Fibroblast of skin of left biceps (primary cell): ENCODE results near the gene P2RY11.

Experiments
- DNase-seq, 2 experiments: peaks; one replicate each; pipeline ENCODE4 v3.0.0-alpha.2; 2013; ENCODE audit warnings: low read depth in 2 of 2

The P2RY11 gene

DNA sequence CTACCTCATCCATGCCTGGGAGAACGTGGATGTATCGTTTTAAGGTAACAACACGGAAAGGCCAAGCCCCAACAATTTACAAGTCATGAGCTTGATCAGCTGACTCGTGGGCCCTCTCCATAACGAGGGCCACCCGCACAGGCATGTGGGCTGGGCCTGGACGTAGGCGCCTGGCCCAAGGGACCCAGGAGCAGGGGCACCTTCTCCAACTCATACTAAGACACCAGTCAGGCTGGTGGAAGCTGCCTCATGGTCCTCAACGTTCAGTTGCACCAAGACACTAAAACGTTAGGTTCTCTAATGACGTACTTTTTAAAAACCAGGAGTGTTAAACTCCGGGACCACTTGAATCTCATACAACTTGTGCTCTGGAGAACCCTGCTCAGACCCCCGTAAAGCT, 30.0 kb downstream of the P2RY11 start:
- no peak for DNase-seq

DNA sequence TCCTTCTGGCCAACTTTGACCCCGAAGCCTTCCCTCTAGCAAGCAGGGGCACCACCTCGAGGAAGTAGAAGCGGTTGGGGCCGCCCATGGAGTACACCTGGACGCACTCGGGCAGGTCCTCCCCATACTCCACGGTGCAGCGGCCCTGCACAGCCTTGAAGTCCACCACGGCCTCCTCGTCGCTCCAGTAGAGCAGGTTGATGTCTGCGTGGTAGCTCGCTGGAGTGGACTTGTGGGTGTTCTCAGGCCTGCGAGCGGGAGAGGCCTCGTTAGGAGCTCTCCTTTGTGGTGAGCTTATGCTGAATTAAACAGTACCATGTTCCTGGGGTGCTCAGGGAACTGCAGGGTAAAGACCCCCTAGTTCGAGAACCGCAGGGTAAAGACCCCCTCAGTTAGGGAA, 30.5 kb downstream of the P2RY11 start:
- DNase-seq, result no peak

DNA sequence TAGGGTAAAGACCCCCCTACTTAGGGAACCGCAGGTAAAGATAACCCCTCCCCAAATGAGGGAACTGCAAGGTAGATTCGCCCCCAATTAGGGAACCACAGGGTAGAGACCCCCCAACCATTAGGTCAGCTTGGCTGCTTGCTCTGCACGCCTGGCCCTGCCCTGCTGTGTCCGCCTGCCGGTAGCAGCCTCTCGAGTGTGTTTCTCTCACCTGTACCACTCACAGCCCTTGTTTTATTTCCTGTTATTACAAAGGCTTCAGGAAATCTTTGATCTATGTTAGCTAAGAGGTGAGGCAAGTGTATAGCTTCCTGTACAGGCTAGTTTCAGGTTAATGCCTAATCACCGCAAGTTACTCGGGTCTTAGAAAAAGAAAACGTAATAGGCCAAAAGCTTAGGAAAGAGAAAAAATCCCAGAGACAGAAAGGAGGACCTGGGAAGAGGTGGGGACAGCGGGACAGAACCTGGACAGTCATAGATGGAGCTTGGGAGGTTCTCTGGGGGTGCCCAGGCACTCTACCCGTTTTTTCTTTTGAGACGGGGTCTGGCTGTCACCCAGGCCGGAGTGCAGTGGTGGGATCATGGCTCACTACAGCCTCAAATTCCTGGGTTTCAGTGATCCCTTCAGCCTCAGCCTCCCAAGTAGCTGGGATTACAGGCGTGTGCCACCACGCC, 31.3 kb downstream of the P2RY11 start:
- DNase-seq, result no peak

DNA sequence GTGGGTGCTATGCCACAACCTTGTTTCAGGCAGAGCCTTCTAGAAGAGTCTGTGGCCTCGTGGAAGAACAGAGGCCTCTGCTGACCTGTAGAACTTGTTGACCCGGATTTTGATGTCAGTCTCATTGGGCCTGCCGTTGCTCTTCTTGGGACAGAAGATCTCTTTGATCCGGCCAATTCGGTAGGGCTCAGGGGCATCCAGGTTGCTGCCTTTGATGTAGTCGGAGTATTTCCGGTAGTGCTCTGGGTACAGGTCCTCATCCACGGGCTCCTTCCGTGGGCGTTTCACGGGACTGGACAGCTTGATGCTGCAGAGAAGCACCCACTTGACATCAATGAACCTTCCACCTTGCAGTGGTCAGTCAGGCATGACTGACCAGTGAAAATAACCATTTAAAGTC, 32.2 kb downstream of the P2RY11 start:
- DNase-seq, result no peak

DNA sequence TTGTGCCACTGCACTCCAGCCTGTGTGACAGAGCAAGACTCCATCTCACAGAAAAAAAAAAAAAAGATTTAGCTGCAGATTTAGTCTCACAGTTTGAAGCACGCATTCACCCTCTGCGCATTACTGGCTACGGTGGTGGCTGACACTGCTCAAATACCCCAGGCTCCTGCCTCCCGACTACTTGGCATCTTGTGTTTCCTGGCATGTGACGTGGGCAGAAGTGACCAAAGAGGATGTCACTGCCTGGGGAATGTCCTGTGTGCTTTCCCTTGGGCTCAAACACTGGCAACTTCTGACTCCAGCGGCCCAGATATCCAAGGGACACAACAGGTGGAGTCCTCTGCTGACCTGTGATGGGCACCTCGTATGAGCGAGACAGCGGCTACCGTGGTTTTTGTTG, 32.9 kb downstream of the P2RY11 start:
- no peak for DNase-seq

DNA sequence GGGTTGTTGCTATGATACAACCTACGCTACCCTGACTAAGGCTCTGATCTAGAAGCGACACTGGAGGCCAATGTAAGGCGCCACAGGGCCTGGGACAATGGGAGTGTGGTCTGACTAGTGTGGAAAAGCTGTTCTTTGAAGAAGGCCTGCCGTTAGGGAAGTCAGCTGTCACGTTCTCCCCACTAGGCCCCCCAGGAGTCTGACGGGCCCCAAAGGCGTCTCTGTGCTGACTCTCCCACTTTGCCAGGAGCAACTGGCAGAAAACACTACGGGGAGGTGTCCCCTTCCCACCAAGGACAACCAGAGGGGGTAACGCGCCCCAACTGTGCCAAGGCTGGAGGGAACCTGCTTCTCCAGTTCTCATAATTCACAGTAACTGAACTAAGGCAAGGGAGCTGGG, 33.5 kb downstream of the P2RY11 start:
- DNase-seq, result no peak

DNA sequence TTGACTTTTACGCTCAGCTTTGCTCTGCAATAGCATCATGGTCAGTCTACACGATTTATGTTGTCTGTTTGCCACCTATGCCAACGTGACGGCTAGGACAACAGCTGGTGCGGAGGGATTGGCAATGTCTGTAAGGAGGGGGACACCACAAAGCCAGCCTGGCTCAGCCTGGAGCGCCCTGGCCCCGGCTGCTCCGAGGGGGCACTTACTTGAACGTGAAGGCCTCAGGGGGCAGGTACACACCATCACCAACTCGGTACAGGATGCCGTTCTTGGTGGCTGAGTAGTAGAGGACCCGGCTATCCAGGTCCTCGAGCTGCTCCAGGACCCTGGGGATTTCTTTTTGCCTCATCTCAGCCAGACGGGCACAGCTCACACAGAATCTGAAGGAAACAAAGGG, 34.6 kb downstream of the P2RY11 start:
- no peak for DNase-seq

DNA sequence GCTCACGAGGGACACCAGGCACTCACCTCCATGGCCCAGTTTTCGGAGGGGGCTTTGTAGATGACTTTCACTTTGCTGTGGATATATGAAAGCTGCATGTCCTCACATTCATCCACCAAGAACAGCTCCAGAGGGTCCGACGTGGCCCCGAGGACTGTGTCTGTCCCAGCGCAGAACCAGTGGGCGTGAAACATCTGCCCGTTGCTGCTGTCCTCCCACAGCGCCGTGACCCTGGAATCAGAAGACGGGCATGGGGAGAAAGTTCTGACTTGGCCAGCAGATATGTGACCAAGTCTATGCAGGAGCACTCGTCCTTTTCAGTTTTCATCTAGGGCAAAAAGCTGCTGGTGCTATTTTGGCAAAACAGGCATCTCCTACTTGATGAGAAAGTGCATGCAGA, 37.9 kb downstream of the P2RY11 start:
- no peak for DNase-seq

DNA sequence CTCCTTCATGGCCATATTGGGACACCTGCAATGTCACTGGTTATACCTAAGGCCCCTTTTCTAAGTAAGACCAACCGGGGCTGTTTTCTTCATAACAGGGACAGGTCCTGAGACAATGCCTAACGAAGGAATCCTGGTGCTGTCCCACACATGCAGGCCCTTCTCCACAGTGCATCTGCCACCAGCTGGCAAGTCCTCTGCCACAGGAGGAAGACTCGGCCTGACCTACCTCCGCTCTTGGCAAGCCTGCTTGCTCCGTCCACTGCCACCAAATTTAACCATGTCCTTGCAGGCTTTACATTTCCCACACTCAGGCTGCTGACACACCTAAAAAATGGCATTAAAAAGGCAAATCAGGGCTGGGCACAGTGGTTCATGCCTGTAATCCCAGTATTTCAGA, 40.0 kb downstream of the P2RY11 start:
- no peak for DNase-seq

DNA sequence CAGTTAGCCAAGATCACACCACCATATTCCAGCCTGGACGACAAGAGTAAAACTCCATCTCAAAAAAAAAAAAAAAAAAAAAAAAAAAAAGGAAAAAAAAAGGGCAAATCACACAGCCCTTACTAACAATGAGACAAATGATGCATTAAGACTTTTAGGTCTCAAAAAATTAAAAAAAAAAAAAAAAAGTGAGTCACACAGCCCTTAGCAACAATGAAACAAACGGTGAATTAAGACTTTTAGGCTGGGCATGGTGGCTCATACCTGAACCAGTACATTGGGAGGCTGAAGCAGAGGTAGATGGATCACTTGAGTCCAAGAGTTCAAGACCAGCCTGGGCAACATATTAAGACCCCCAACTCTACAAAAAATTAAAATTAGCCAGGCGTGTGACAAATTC, 40.6 kb downstream of the P2RY11 start:
- no peak for DNase-seq

DNA sequence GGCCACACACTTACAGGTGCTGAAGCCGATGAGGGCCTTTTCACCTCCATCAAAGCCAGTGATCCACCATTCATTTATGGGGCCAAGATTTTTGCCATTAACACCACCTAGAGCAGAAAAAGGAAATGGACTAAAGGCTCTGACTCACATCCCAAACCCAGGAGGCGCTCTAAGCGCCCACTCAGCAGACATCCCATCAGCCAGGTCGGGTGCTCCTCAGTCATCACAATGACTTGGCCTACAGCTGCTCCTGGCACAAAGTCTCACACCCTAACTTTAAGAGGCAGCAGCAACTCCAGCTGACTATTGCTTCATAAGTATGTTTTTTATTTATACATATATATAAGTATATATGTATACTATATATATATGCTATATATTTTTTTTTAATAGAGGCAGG, 44.3 kb downstream of the P2RY11 start:
- DNase-seq, result no peak

DNA sequence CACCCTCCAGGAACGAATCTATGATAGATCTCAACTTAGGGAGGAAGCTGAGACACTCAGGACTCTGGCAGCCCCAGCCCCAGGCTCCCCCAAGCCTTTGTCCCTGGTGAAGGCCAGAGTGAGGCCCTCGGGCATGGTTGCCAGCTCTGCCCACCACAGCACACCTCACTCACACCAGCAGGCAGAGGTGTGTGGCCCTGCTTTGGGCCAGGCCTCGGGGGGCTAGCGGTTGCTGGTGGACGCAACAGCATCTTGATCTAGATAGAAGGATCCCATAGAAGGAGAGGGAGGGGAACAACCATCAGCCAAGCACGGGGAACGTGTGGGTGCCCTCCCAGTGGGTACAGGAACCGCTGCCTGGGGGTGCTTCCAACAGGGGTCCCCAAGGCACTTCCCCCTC, 46.6 kb downstream of the P2RY11 start:
- DNase-seq, result no peak

DNA sequence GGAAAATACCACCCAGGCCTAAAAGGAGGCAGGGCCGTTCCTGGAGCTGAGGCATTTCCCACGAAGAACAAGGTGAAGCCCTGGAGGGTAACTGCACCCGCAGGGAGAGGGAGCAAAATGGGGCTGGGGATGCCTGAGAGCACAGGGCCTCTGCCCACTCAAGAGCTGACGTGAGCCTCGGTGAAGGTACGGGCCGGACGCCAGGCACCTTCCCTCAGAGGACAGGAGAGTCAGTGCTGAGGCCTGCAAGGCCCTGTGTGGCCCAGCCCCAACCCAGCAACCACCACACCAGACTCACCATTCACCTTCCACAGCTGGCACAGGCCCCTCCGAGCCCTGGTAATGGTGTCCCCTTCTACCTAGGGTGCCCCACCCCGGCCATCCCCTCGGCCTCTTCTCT, 47.0 kb downstream of the P2RY11 start:
- no peak for DNase-seq

DNA sequence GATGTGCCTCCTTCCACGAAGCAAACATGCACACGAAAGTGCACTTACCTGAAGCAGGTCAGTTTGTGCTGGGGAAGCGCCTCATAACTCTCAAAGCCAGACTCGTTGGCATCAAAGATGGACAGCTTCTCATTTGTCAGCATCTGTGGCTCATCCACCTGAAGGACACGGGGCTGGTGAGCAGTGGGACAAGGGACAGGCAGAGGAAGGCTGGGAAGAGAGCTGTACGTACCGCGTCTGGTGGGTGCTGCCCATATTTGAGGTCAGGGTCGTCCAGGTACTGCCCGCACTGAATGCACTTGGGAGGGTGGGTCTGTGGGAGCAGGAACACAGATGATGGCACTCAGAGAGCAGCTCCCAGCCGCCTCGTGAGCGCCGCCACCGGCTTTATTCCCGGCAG, 48.1 kb downstream of the P2RY11 start:
- no peak for DNase-seq

DNA sequence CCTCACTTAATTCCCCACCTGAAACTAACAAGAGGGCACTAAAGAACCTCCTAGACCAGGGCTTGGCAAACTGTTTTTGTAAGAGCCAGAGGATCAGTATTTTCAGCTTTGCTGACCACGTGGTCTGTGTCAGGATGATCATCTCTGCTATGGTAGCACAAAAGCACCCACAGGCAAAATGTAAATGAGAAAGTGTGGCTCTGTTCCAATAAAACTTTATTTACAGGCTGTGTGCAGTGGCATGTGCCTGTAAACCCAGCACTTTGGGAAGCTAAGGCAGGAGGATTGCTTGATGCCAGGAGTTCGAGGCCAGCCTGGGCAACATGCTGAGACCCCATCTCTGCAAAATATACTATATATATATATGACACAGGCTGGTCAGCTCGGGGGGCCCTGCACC, 52.0 kb downstream of the P2RY11 start:
- no peak for DNase-seq
